GM18870 (cell line): ENCODE measurements around the gene NANP.

Source experiments
- ATAC-seq: cut with Tn5 transposase; IDR thresholded peaks from one replicate; pipeline ENCODE4 v1.9.1; 2021; ENCODE audit warnings: moderate library complexity; ENCODE audit not compliant: unreplicated experiment

The NANP gene

GRCh38 chr20:25573288-25574251, 50.2 kb downstream of the NANP start:
- no peak for ATAC-seq

- ATAC-seq = no peak
These were observed 52.0 kb downstream of the NANP start for GRCh38 chr20:25571817-25572216.

GRCh38 chr20:25571240-25571639, 52.6 kb downstream of the NANP start:
- no peak for ATAC-seq

- no peak for ATAC-seq
These were observed 53.7 kb downstream of the NANP start for GRCh38 chr20:25570148-25570530.

- no peak for ATAC-seq
These were observed 56.5 kb downstream of the NANP start for GRCh38 chr20:25567286-25567685.

GRCh38 chr20:25566821-25567220, 57.0 kb downstream of the NANP start:
- ATAC-seq = no peak

- ATAC-seq = no peak
These were observed 58.1 kb downstream of the NANP start for GRCh38 chr20:25565578-25566157.

GRCh38 chr20:25563876-25564275, 59.9 kb downstream of the NANP start:
- ATAC-seq = no peak

GRCh38 chr20:25563362-25563761, 60.5 kb downstream of the NANP start:
- no peak for ATAC-seq
